ENCODE data around the gene CLTC. TPM values are rescaled to one million over a fixed set of nuclear protein-coding genes. Genes with fewer than 3 reads are reported as not detected.

The CLTC gene
- total and polyA plus RNA-seq, 2 of the 8 experiments (the other 6 are each of a cell fraction or from before 2014, with no cell fraction given) = 175 to 283 TPM

GRCh38 chr17:59619035-59619297, 729 bp upstream of the CLTC start:
- peak overlapping the region; percentile 98 for H3K27ac ChIP-seq (ENCODE audit: low read depth, low read length)
- H3K18ac ChIP-seq (ENCODE audit: extremely low read depth, low read length) = peak overlapping the region; percentile 99; the same call in 1 of the 2 replicates
- POLR2A ChIA-PET (ENCODE audit: partially characterized antibody) = interaction anchor here (0.6 to 4.1 kb wide), 23 partner anchors 12 to 950 kb away, joined by 3 to 25 read pairs (median 4); partner anchors contain the start of genes DHX40, PRR11, PTRH2 and RNFT1
- no peak for TF ChIP-seq SAP30 (IDR thresholded peaks at IDR 0.05; ENCODE audit: insufficient read depth, insufficient replicate concordance, low read length)
- no peak for TF ChIP-seq NANOG (IDR thresholded peaks at IDR 0.05; ENCODE audit: insufficient read depth, low read depth, low read length, poor library complexity, severe bottlenecking)
- no peak for TF ChIP-seq SP1 (IDR thresholded peaks at IDR 0.05; ENCODE audit: low read depth, low read length)
- no peak for TF ChIP-seq TEAD4 (IDR thresholded peaks at IDR 0.05; ENCODE audit: low read depth, low read length)
- no peak for TF ChIP-seq KDM1A (IDR thresholded peaks at IDR 0.05; ENCODE audit: borderline replicate concordance, low read length)
- TF ChIP-seq TAF1 (IDR thresholded peaks at IDR 0.05; ENCODE audit: low read depth, low read length) = no peak
- TF ChIP-seq SIRT6 (IDR thresholded peaks at IDR 0.05; ENCODE audit: low read length) = no peak
- TF ChIP-seq EZH2 (IDR thresholded peaks at IDR 0.05; ENCODE audit: low read depth, low read length, severe bottlenecking) = no peak
- TF ChIP-seq CEBPB (IDR thresholded peaks at IDR 0.05; ENCODE audit: low read depth, low read length) = no peak
- no peak for TF ChIP-seq MAFK (IDR thresholded peaks at IDR 0.05; ENCODE audit: low read depth, low read length)
- no peak for TF ChIP-seq CREB1 (IDR thresholded peaks at IDR 0.05)
- H3K23ac ChIP-seq (ENCODE audit: insufficient read length) = no peak overlapping the region
- no peaks in the 10 kb centered on the region for H3K9me3 ChIP-seq (ENCODE audit: insufficient read depth in 2 of 2, low read depth in 1 of 2, low read length in 1 of 2)
- H2BK12ac ChIP-seq (ENCODE audit: low read depth, low read length) = no peak overlapping the region; the same call in 1 of the 2 replicates
- no peak overlapping the region for H2BK15ac ChIP-seq (ENCODE audit: low read length)
- H3K36me3 ChIP-seq (ENCODE audit: control insufficient read depth in 2 of 4, insufficient read depth in 4 of 4, low read length in 3 of 4) = no peaks in the 10 kb centered on the region
- H4K20me1 ChIP-seq (replicated peaks in 1 of 2; ENCODE audit: control insufficient read depth in 1 of 2, insufficient read depth in 2 of 2, low read length in 2 of 2) = peaks cover 0 to 5% of the 10 kb centered on the region in 2 experiments
- no peak overlapping the region for H3K14ac ChIP-seq (ENCODE audit: insufficient read length)
- no peak overlapping the region for H2AK5ac ChIP-seq (ENCODE audit: low read depth, low read length)
- peak overlapping the region; percentile 87 to 88 for H3K4me2 ChIP-seq (ENCODE audit: insufficient read depth in 1 of 2, low read depth in 2 of 2, low read length in 2 of 2)
- FAIRE-seq (no peak), DNase-seq (ENCODE audit: low read depth in 1 of 2, low spot score in 2 of 2) (no peak)
- no peak overlapping the region for H2BK20ac ChIP-seq (ENCODE audit: low read length)
- H2BK5ac ChIP-seq (ENCODE audit: low read depth, low read length) = peak overlapping the region; percentile 99
- H3K9ac ChIP-seq (replicated peaks in 1 of 4; ENCODE audit: extremely low read depth in 1 of 4, low read depth in 3 of 4, low read length in 3 of 4) = peak overlapping the region; percentile 84 to 98 (median 92)
- H2AFZ ChIP-seq (ENCODE audit: low read length) = 0 out of 2 replicates have a peak overlapping the region, but pooled peaks have one; percentile 9
- H3K79me2 ChIP-seq (ENCODE audit: control insufficient read depth in 1 of 2, insufficient read depth in 2 of 2, low read length in 2 of 2) = peaks cover 37 to 41% of the 10 kb centered on the region in 2 experiments
- H2BK120ac ChIP-seq (replicated peaks; ENCODE audit: low read depth, low read length) = no peak overlapping the region
- H3K27me3 ChIP-seq (replicated peaks in 1 of 4; ENCODE audit: control insufficient read depth in 3 of 4, extremely low read depth in 1 of 4, insufficient read depth in 3 of 4, low read length in 3 of 4) = no peaks in the 10 kb centered on the region
- H3K4me1 ChIP-seq (replicated peaks in 1 of 4; ENCODE audit: control insufficient read depth in 3 of 4, insufficient read depth in 4 of 4, low read length in 3 of 4) = peaks cover 0 to 2% (median 0%) of the 10 kb centered on the region in 4 experiments; a peak in 1 of 7 replicates
- H3K79me1 ChIP-seq (ENCODE audit: low read depth, low read length) = no peaks in the 10 kb centered on the region
- peak overlapping the region; percentile 98; the same call in 1 of the 2 replicates for H4K8ac ChIP-seq (ENCODE audit: extremely low read depth, insufficient read depth, low read length)
- CTCF ChIA-PET (ENCODE audit: partially characterized antibody) = interaction anchor here (2.8 kb wide), 1 partner anchor 11 kb away, joined by 15 read pairs; no protein-coding TSS in a partner anchor
- H4K91ac ChIP-seq (replicated peaks; ENCODE audit: insufficient read length, low read length) = peak overlapping the region; percentile 17
- H3K23me2 ChIP-seq (ENCODE audit: low read depth, low read length) = peaks cover 4% of the 10 kb centered on the region; the same call in 1 of the 2 replicates
- peak overlapping the region; percentile 96 for H4K5ac ChIP-seq (ENCODE audit: insufficient read length, low read depth, low read length)
- peak overlapping the region; percentile 51 to 94 (median 80) for H3K4me3 ChIP-seq (ENCODE audit: extremely low read depth in 1 of 4, insufficient read depth in 2 of 4, low read depth in 3 of 4, low read length in 4 of 4)
- H3K4ac ChIP-seq (replicated peaks; ENCODE audit: insufficient read length, low read depth, low read length) = no peak overlapping the region
- H3K56ac ChIP-seq (replicated peaks; ENCODE audit: insufficient read length, low read depth, low read length) = peak overlapping the region; percentile 50
- WGBS, 2 experiments (ENCODE audit: extremely low coverage in 1 of 2, insufficient coverage in 1 of 2, insufficient read length in 1 of 2, insufficient replicate concordance in 2 of 2, low coverage in 1 of 2, low lambda C conversion rate in 2 of 2, missing lambda C conversion rate in 1 of 2) = 1% methylated on average over 11 of the region's 11 CpGs; no CpG with 5 or more reads in 1 of the 2 experiments

Data from H1 (cell line).